AG04450 (cell line): ENCODE results near the gene ATG4C. TPM values are rescaled to one million over a fixed set of nuclear protein-coding genes. Genes with fewer than 3 reads are reported as not detected.

Experiments used
- CTCF ChIA-PET: fragments of 300-600, 350-600 bp; formaldehyde crosslinking; extraction: SDS; loops from one replicate; lab custom pipeline; 2022; ENCODE audit warnings: antibody characterized with exemption, inconsistent platforms; lab: Charles Lee
- POLR2A ChIA-PET: fragments of 350-600 bp; formaldehyde crosslinking; extraction: SDS; loops from one replicate; lab custom pipeline; 2021; ENCODE audit warnings: antibody characterized with exemption, inconsistent platforms; lab: Yijun Ruan, JAX
- DNase-seq: peaks from one replicate; pipeline ENCODE4 v3.0.0-alpha.2; 2011; ENCODE audit warnings: low read depth, low spot score
- H3K27ac ChIP-seq: one replicate; pipeline ENCODE4 v1.5.1; 2012; ENCODE audit warnings: low read depth, low read length, control low read depth
- H3K27me3 ChIP-seq: one replicate; pipeline ENCODE4 v1.6.0; 2012; ENCODE audit warnings: low read length; ENCODE audit not compliant: control insufficient read depth, insufficient read depth
- H3K4me3 ChIP-seq: 2 replicates; pipeline ENCODE4 v1.5.1; 2011; ENCODE audit warnings: mild to moderate bottlenecking, low read depth, low read length, control low read depth
- H3K9me3 ChIP-seq: 2 replicates; pipeline ENCODE4 v1.5.1; 2012; ENCODE audit warnings: low read length; ENCODE audit not compliant: control insufficient read depth, insufficient read depth
- polyA plus RNA-seq: library from polyadenylated mRNA; depleted of rRNA; stranded (reverse); fragments of >200 nt; gene quantifications from 2 replicates; pipeline ENCODE4 v1.2.3, GENCODE V29; 2011
- TF ChIP-seq, protein P1 (sequence below): IDR thresholded peaks from 2 replicates; pipeline ENCODE4 v1.5.1; 2011; ENCODE audit warnings: low read depth, low read length, control low read depth, inconsistent platforms

The ATG4C gene
- polyA plus RNA-seq, 1 experiment = 12.0 TPM

DNA sequence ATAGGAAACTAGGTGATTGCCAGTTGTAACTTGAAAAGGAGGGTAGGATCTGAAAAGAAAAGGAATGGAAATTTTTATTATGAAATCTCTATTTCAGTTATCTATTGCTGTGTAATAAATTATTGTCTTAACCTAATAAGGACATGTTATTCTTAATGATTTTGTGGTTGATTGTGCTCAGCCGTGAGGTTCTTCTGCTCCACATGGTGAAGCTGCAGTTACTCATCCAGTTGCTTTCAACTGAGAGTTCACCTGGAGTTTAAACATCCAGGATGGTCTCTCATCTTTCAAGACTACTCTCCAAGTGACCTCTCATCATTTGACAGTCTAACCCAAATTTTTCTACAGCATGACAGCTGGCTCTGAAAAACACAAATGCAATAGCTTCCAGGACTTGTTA lies 96.0 kb downstream of the ATG4C start:
- Histone ChIP-seq H3K27ac (no peak overlapping the region), H3K27me3 (no peaks in the 10 kb centered on the region), H3K4me3 (no peak overlapping the region), H3K9me3 (no peaks in the 10 kb centered on the region)
- TF ChIP-seq, protein P1, sequence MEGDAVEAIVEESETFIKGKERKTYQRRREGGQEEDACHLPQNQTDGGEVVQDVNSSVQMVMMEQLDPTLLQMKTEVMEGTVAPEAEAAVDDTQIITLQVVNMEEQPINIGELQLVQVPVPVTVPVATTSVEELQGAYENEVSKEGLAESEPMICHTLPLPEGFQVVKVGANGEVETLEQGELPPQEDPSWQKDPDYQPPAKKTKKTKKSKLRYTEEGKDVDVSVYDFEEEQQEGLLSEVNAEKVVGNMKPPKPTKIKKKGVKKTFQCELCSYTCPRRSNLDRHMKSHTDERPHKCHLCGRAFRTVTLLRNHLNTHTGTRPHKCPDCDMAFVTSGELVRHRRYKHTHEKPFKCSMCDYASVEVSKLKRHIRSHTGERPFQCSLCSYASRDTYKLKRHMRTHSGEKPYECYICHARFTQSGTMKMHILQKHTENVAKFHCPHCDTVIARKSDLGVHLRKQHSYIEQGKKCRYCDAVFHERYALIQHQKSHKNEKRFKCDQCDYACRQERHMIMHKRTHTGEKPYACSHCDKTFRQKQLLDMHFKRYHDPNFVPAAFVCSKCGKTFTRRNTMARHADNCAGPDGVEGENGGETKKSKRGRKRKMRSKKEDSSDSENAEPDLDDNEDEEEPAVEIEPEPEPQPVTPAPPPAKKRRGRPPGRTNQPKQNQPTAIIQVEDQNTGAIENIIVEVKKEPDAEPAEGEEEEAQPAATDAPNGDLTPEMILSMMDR = no peak
- DNase-seq = no peak
- CTCF ChIA-PET = no interaction called here
- POLR2A ChIA-PET = interaction anchor here (0.5 kb wide), 1 partner anchor 758 kb away, joined by 5 read pairs; no protein-coding TSS in a partner anchor

DNA sequence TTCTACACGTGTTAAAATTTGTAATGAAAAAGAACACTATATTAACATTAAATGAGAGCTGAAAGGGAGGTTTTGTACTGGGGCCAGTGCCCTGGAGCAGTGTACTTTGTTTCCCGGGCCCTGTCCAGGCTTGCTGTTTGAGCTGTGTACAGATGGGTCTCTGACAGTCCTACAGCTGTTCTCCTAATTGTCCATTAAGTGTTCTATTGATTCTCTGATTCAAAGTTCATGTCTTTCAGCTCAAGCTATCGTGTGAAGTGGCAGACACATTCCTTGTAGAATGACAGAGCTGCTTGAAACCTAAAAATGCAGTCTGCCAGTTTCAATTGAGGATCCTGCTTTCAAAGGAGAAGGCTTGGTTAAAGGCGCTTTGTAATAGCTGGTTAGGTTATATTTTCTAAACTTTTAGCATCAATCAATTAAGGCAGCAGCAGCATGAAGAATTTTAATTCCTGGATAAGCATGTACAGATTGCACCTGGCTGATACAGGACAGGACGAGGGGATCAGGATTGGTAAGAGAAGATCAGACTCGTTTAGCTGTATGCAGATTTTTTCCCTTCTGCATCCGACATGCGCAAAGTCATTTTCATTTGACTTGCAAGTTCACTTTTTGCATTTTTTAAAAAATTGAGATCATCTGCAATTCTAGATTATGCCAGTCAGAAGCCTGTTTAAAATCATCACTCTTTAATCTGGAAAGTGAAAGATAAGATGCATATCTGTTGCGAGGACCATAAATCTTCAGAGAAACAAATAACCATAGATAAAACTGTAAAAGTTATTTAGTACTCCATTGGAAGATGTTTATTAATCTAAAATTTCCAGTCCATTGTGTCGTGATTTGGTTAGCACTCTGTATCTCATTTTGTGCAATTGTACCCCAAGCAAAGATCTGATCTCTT lies 98.5 kb downstream of the ATG4C start:
- H3K27me3 ChIP-seq = no peaks in the 10 kb centered on the region
- ChIA-PET POLR2A (no interaction called here), CTCF (interaction anchor here (0.9 to 1.4 kb wide), 3 partner anchors 29 to 41 kb away, joined by 5 to 8 read pairs (median 5); no protein-coding TSS in a partner anchor)
- TF ChIP-seq, protein P1 = no peak
- no peak overlapping the region for H3K4me3 ChIP-seq
- DNase-seq = no peak
- no peak overlapping the region for H3K27ac ChIP-seq
- no peaks in the 10 kb centered on the region for H3K9me3 ChIP-seq

DNA sequence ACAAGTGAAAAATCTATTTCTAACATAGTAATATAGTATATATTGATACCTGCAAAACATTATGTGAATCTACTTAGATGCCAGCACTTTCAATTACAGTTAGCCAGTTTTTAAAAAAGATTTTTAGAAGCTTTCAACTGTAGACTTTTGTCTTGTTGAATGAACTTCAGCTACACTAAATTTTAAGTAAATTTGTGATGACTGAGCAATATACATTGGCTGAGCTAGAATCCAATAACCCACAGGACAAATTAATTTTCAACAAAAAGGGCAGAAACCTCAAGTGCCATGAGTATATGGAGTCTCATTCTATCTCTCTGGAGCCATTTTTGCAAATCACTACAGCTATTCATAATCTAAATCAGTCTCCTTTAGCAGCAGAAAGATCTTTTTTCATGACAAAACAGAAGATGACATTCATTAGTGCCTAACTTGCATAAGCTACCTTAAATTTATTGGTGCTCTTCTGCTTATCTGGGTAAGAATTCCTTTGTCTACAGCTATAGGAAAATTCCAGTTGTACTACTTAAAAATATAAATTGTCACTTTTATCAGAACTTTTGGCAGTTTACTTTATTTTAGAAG lies 100.3 kb downstream of the ATG4C start:
- DNase-seq = no peak
- CTCF ChIA-PET = interaction anchor here (1.1 to 1.7 kb wide), 4 partner anchors 22 to 43 kb away, joined by 3 to 8 read pairs (median 6); no protein-coding TSS in a partner anchor
- Histone ChIP-seq H3K9me3 (no peaks in the 10 kb centered on the region), H3K4me3 (no peak overlapping the region), H3K27ac (no peak overlapping the region), H3K27me3 (no peaks in the 10 kb centered on the region)
- POLR2A ChIA-PET = no interaction called here
- TF ChIP-seq, protein P1 = no peak

GRCh38 chr1:62887799-62888507 lies 104.0 kb downstream of the ATG4C start:
- no peaks in the 10 kb centered on the region for H3K9me3 ChIP-seq
- no peak for DNase-seq
- CTCF ChIA-PET = no interaction called here
- TF ChIP-seq, protein P1 = no peak
- no peak overlapping the region for H3K27ac ChIP-seq
- POLR2A ChIA-PET = no interaction called here
- peaks cover 3% of the 10 kb centered on the region for H3K27me3 ChIP-seq
- no peak overlapping the region for H3K4me3 ChIP-seq
